Left ventricle myocardium inferior (tissue), 1 donor: ENCODE data around the gene SLC35F5. TPM values are rescaled to one million over a fixed set of nuclear protein-coding genes. Genes with fewer than 3 reads are reported as not detected.

ENCODE experiments used
- DNase-seq: peaks from one replicate; pipeline ENCODE4 v3.0.0-alpha.2; 2020
- H3K27ac ChIP-seq: fragments of 200-600 bp; replicated peaks from 2 replicates; pipeline ENCODE4 v1.8.0; 2021
- H3K27me3 ChIP-seq: fragments of 200-600 bp; 2 replicates; pipeline ENCODE4 v1.8.0; 2021; ENCODE audit warnings: low read depth
- H3K36me3 ChIP-seq: fragments of 200-600 bp; 2 replicates; pipeline ENCODE4 v1.8.0; 2021
- H3K4me1 ChIP-seq: fragments of 200-600 bp; 2 replicates; pipeline ENCODE4 v1.8.0; 2021
- H3K4me3 ChIP-seq: fragments of 200-600 bp; 2 replicates; pipeline ENCODE4 v1.8.0; 2021; ENCODE audit warnings: mild to moderate bottlenecking, moderate library complexity
- H3K9me3 ChIP-seq: fragments of 200-600 bp; replicated peaks from 2 replicates; pipeline ENCODE4 v1.8.0; 2021
- intact Hi-C: fragments of 100-400 bp; cut with micrococcal nuclease; formaldehyde crosslinking; loops from one replicate; pipeline ENCODE4 v1.11.0; 2022
- long read RNA-seq: library from polyadenylated mRNA; unstranded; transcript quantifications from one replicate; pipeline ENCODE4 v2.0.0, GENCODE V29; 2021
- total RNA-seq: library from RNA; stranded (reverse); fragmentation: NEBNext Ultra II Directional; extraction: Animal tissue kit (Norgen Biotek cat#: 25700); gene quantifications from one replicate; pipeline ENCODE4 v1.2.1, GENCODE V29; 2021
- TF ChIP-seq, protein P1 (sequence below): fragments of 200-600 bp; IDR thresholded peaks from 2 replicates; pipeline ENCODE4 v1.8.0; 2021; ENCODE audit warnings: antibody characterized with exemption, mild to moderate bottlenecking, borderline replicate concordance
- donor health status: DM: no; HTN: yes; CAD: no; lungs with severe emphysema.

The SLC35F5 gene, protein sequence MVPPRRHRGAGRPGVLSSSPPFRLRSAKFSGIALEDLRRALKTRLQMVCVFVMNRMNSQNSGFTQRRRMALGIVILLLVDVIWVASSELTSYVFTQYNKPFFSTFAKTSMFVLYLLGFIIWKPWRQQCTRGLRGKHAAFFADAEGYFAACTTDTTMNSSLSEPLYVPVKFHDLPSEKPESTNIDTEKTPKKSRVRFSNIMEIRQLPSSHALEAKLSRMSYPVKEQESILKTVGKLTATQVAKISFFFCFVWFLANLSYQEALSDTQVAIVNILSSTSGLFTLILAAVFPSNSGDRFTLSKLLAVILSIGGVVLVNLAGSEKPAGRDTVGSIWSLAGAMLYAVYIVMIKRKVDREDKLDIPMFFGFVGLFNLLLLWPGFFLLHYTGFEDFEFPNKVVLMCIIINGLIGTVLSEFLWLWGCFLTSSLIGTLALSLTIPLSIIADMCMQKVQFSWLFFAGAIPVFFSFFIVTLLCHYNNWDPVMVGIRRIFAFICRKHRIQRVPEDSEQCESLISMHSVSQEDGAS
- total RNA-seq, result 61.4 TPM
- long read RNA-seq, full-length matches to known transcripts, result 73 of 84 reads
- long read RNA-seq, partial matches to known transcripts, result 4 of 84 reads
- long read RNA-seq, other reads (novel, unspliced or antisense), result 7 of 84 reads

DNA sequence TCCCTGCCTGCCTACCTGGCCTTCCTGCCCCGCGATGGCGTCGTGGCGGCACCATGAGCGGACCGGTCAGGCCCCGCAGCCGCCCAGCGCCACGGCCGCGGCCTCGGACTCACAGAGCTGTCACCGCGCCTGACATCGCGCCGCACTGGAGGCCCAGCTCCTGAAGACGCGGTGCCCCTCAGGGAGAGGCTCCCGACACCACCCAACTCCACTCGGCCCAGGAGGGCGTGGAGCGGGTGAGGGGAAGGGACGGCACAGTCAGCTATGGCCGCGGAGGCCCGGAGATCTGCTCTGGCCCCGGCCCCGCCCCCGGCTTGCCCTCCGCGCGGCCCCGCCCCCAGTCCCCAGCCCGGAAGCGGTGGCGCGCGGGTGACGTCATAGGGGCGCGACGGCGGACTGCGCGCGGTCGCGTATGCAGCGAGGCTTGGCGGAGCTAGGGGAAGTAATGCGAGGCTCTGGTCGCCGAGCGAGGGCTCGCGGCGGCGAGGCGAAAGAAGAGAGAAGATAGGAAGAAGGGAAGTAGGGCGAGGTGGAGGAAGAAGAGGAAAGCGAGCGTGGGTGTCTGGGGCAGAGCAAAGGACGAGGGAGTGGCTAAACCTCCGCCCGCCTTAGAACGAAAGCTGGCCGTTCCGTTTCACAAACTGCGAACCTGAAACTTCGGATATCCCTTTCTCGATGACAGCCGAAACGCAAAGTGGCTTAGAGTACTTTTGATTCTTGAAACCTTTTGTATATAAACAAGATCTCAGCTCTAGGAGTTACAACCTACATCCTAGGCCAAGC, at the start of gene SLC35F5:
Gene SLC35F5, minus strand, starts transcription at position 288 of the 783 bp plus-strand sequence. Its CDS starts 233 bp downstream, at position 55.
- TF ChIP-seq, protein P1, sequence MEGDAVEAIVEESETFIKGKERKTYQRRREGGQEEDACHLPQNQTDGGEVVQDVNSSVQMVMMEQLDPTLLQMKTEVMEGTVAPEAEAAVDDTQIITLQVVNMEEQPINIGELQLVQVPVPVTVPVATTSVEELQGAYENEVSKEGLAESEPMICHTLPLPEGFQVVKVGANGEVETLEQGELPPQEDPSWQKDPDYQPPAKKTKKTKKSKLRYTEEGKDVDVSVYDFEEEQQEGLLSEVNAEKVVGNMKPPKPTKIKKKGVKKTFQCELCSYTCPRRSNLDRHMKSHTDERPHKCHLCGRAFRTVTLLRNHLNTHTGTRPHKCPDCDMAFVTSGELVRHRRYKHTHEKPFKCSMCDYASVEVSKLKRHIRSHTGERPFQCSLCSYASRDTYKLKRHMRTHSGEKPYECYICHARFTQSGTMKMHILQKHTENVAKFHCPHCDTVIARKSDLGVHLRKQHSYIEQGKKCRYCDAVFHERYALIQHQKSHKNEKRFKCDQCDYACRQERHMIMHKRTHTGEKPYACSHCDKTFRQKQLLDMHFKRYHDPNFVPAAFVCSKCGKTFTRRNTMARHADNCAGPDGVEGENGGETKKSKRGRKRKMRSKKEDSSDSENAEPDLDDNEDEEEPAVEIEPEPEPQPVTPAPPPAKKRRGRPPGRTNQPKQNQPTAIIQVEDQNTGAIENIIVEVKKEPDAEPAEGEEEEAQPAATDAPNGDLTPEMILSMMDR, result peak; percentile 3
- intact Hi-C loops, result loop anchor here (10.0 kb wide), 1 partner anchor 138 kb away; the partner anchor contains the start of gene ACTR3
- Histone ChIP-seq H3K4me3 (peak within 1 kb of the TSS; percentile 98), H3K4me1 (peaks cover 46% of the 10 kb centered on the region), H3K27me3 (no peaks in the 10 kb centered on the region), H3K9me3 (no peaks in the 10 kb centered on the region), H3K36me3 (peaks cover 11% of the 10 kb centered on the region), H3K27ac (peak within 1 kb of the TSS; percentile 95)
- DNase-seq, result peak; percentile 95

DNA sequence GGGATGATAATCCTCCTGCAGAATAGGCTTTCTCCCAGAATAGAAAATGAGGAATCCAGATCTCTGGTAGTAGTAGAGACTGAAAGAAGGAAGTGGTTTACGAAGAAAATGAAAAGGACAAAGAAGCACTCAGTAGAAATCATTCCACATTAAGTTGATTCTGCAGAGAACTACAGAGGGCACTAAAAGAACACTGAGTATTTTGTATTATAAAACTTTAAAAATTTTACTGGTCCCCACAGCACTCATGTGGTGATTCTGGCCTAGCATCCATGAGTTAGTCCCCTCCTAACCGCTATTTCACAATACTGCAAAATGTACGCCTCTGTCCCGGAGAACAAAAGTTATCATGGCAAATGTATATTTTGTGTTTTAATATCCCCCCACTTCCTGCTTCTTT, 42.9 kb upstream of the SLC35F5 start:
- Histone ChIP-seq H3K27me3 (no peaks in the 10 kb centered on the region), H3K4me1 (peaks cover 13% of the 10 kb centered on the region), H3K4me3 (no peak overlapping the region), H3K36me3 (no peaks in the 10 kb centered on the region), H3K27ac (no peak overlapping the region), H3K9me3 (no peaks in the 10 kb centered on the region)
- DNase-seq, result no peak
- TF ChIP-seq, protein P1, result no peak
- intact Hi-C loops, result no loop called here

DNA sequence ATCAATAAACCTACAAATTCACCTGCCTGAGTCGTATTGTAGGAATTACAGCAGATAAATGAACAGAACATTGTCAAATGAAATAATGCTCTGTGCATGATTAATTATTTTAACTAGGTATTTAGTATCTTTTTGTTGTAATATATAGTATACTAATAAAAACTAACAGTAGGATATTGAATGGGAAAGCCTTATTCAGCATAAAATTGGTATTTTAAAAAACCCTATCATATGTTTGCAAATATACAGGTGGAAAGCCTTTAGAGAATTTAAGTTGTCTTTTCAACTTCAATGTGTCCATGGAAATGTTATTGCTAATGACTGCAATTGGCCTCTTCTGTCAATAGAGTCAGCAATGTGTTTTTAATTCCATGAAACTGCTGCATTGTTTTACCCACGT, 40.8 kb upstream of the SLC35F5 start:
- Histone ChIP-seq H3K27ac (no peak overlapping the region), H3K4me3 (no peak overlapping the region), H3K36me3 (no peaks in the 10 kb centered on the region), H3K9me3 (no peaks in the 10 kb centered on the region), H3K4me1 (peaks cover 14% of the 10 kb centered on the region), H3K27me3 (no peaks in the 10 kb centered on the region)
- DNase-seq, result no peak
- intact Hi-C loops, result no loop called here
- TF ChIP-seq, protein P1, result no peak

DNA sequence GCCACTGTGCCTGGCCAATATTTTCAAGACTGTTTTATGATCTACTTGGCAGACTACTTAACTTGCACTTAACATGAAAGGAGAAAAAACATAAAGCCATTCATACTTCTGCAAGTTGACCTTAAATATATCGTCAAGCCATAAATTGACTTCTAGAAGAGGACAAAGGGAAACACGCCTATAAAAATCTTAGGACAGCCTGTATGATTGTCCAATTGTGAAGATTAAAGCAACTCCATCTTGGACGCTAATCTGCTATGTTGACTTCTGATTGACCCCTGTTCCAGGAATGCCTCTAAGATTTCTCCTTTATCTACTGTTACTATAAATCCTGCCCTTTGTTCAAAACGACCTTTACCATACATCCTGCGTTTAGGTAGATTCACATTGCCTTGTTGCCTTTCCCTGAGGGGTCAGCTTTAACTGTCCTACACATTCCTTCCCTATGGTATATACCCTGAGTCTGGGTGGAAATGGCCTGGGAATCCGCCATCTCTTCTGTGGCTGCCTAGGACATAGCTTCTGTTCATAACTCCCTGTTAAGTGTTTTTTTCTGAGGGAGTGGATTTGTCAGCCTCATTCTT, 40.2 kb upstream of the SLC35F5 start:
- no peak for DNase-seq
- Histone ChIP-seq H3K27ac (no peak overlapping the region), H3K4me1 (peaks cover 20% of the 10 kb centered on the region), H3K36me3 (no peaks in the 10 kb centered on the region), H3K4me3 (no peak overlapping the region), H3K9me3 (no peaks in the 10 kb centered on the region), H3K27me3 (no peaks in the 10 kb centered on the region)
- TF ChIP-seq, protein P1, result no peak
- intact Hi-C loops, result no loop called here

DNA sequence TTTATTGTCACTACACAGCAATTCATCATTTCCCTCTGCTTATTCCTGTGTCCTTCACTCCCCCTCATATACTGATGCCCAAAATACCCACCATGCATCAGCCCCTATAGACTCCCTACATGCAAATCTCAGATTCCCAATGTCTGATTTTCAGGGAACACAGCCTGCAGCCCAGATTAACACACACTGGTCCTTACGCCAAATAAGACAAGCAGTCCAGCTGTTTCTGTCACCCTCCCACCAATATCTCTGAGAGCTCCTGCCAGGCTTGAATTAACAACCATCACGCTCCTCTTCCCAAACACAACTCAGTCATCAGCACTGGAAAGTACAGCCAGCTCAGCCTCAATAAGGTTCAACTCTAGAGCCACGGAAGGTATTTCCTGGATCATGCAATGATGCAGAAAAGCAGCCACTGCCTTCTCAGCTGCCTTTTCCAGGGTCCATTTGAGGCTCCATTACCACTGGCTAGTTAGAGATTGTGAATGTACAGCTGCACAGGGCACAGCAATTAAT, 39.0 kb upstream of the SLC35F5 start:
- no peak for DNase-seq
- H3K27me3 ChIP-seq, result no peaks in the 10 kb centered on the region
- H3K27ac ChIP-seq, result peak overlapping the region; percentile 42
- H3K4me3 ChIP-seq, result no peak overlapping the region
- peaks cover 23% of the 10 kb centered on the region for H3K4me1 ChIP-seq
- intact Hi-C loops, result no loop called here
- H3K36me3 ChIP-seq, result no peaks in the 10 kb centered on the region
- TF ChIP-seq, protein P1, result no peak
- H3K9me3 ChIP-seq, result no peaks in the 10 kb centered on the region
